NOMO-1 treated with dmso at 0.1 percent for 144 hours (cell line): Measurements from ENCODE around the gene CRYBG1.
"Not testable (repeated sequence)": the region's sequence is repeated elsewhere in the genome, so short reads cannot be mapped to it uniquely, and the experiment has no call there.

ENCODE experiments used
- DNase-seq: peaks from one replicate; lab custom pipeline; 2025; ENCODE audit not compliant: unreplicated experiment; lab: John Stamatoyannopoulos, UW

The CRYBG1 gene

DNA sequence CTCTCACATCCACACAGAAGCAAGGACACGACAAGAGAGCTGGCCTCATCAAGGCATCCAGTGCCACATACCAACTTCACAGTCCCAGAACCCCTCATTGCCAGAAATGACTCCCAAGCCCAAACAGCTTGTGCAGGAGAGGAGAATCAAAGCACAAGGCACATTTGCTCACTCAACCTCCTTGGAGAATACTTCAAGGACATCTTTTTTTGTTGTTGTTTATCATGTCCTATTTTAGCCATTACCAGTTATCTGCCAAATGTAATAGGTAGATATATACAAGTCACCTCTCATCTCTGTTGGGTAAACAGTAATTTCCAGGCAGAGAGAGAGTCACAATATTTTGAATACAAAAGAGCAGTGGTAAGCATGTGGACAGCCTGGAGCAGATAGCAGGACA, 221.0 kb downstream of the CRYBG1 start:
- DNase-seq = no peak

DNA sequence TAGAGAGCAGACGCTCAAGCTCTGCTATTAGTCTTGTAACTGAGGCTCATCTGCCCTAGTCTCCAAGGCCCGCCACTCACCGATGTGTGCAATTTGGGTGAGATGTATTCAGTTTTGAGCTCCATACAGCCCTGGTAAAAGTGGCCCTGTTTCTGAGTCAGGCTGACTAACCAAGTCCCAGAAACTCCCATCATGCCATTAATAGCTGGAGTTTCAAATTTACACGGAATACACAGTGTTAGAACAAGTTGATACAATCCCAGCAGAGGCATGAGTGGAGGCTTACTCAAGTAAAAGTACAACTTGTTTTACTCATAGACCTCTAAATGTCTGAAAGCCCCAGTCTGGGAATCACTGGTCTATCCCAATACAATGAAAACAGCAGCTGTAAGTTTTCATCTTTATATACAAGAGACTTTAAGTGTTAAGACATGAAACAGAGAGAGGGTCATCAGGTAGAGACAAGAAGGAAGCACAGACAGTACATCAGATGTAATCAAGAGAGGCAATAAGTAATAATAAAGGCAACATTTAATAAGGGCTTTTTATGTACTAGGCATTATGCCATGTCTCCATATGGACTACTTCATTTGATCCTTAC, 226.4 kb downstream of the CRYBG1 start:
- DNase-seq = no peak

DNA sequence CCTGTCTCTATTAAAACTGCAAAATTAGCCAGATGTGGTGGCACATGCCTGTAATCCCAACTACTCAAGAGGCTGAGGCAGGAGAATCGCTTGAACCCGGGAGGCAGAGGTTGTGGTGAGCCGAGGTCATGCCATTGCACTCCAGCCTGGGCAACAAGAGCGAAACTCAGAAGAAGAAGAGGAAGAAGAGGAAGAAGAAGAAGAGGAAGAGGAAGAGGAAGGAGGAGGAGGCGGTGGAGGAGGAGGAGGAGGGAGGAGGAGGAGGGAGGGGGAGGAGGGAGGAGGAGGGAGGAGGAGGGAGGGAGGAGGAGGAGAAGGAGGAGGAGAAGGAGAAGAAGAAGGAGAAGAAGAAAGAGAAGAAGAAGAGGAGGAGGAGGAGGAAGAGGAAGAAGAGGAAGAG, 228.4 kb downstream of the CRYBG1 start:
- not testable (repeated sequence) for DNase-seq

GRCh38 chr6:106591111-106591825, 230.8 kb downstream of the CRYBG1 start:
- DNase-seq = no peak

DNA sequence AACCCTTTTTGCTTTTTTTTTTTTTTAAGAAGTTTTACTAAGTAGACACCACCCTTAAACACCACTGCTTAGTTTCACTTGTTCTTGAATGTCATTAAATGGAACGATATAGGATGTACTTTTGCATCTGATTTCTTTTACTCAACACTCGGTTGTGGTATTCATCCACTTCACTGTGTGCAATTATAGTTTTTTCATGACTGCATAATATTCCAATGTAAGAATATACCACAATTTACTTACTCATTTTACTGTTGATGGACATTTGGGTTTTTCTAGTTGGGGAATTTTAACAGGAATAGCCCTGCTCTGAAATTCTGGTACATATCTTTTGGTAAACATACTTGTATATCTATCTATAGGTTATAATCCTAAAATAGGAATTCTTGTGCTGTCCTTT, 238.9 kb downstream of the CRYBG1 start:
- no peak for DNase-seq

- DNase-seq = no peak
Observed at GRCh38 chr6:106600329-106600728, 239.8 kb downstream of the CRYBG1 start.

DNA sequence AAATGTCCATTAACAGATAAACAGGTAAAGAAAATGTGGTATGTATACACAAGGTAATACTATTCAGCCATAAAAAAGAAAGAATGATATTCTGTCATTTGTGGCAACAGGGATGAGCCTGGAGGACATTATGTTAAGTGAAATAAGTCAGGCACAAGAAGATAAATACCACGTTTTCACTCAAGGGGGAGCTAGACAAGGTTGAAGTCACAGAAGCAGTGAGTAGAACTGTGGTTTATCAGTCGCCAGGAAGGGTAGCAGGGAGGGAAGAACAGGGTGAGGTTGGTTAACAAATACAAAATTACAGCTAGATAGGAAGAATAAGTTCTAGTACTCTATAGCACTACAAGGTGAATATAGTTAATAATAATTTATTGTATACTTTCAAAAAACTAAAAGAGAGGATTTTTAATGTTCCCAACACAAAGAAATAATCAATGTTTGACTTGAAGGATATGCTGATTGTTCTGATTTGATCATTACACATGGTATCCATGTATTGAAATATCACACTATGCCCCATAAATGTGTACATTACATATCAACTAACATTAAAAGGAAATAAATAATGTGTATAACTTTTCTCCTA, 247.7 kb downstream of the CRYBG1 start:
- DNase-seq = peak; percentile 35

DNA sequence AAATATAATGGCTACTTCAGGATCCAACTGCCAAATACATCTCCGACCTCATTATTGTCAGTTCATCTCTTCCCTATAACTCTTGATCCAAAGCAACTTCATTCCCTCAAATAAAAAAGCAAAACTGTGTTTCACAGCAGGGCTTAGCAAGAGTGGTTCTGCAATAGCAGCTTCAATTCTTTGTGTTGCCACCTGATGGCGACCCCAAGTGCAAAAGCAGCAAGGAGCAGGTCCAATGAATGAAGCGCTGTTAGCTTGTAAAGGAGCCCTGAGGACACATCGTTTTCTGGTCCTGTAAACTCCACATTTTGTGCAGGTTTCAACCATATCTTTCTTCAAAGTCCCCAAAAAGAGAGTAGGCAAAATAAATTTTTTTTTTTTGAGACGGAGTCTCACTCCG, 249.2 kb downstream of the CRYBG1 start:
- no peak for DNase-seq

- no peak for DNase-seq
Observed at GRCh38 chr6:106611030-106611429, 250.5 kb downstream of the CRYBG1 start.

DNA sequence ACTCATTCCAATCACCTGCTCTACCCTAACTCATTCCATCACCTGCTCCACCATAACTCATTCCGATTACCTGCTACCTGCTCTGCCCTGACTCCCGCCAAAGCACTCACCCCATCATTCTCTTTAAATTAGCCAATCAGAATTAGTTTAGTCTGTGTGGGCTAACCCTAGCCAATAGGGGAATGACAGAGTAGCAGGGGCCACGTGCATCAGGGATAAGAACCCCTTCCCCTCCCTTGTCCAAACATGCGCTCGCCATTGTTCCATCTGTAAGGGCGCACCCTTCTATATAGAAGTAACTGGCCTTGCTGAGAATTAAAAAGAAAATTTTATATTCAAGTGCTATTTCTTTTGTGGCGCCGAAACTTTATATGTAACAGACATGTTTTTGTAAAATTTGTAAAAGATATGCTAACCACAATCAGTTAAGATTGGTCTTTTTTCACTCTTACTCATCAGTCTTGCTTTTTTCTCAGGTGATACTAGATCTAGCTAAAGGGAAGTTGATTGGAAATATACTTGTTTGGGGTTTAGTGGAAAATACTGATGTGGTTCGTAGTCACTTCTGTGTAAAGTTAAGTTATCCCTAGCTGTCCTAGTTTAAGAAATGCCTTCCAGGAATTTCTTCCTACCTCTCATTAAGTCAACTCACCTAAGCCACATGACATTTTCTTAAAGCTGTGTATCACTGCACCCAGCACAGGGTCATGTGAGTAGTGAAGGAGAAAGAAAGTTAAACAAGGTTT, 252.3 kb downstream of the CRYBG1 start:
- DNase-seq = no peak

DNA sequence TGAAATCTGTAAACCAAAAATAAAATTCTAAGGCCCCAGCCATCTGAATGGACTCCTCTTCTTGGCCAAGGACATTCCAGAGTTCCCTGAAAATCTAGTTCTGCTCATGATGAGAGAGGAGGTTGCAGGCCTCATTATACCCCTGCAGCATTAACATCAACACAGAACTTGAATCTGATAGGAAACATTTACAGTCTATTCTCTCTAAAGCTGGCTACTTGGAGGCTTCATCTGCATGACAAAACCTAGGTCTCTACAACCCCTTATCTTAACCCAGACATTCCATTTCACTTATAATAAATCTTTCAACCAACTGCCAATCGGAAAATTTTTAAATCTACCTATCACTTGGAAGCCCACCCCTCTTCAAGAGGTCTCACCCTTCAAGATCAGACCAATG, 253.1 kb downstream of the CRYBG1 start:
- DNase-seq = no peak

GRCh38 chr6:106614166-106614565, 253.6 kb downstream of the CRYBG1 start:
- no peak for DNase-seq

DNA sequence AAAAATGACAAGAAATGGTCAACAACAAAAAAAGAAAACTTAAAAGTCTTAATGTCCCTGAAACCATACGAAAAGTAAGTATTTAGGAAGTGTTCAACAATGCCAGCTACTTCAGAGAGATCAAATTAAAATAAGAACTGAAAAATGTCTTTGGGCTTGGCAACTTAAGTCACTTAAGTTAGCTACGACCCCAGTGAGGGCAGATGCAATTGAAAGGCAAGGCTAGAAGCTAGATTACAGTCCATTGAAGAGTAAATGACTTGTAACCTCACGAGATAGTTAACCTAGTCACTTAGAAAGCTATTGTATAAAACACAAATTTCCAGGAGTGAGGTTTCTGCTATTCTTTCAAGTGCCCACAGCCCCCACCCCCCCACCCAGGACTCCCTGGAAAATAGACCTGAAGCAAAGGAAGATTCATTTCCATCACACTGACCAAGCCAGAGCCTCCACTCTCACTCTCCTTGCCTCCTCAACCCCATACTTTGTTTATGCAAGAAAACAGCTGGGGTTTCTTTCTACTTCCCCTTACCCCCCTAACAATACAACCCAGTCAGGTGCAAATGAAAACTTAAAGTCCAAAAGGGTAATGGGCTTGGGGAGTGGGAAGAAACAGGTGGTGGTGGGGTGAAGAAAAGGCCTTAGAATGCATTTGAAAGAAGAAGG, 254.2 kb downstream of the CRYBG1 start:
- no peak for DNase-seq

DNA sequence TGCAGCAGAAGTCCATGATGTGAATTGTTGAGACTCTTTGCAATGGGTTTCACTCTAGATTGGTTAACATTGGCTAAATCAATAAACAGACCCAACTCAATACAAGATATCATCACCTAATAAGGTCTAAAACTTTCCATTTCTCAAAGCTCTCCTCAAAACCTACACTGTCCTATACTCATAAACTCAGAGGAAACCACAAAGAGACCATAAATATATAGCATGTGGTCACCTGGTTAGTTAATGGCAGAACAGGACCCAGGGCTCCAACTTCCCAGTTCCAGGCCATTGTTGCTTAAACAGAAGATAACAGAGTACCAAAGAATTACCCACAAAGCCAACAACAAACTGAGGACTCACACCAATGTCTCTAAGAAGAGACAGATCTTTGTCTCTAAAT, 256.8 kb downstream of the CRYBG1 start:
- DNase-seq = no peak

DNA sequence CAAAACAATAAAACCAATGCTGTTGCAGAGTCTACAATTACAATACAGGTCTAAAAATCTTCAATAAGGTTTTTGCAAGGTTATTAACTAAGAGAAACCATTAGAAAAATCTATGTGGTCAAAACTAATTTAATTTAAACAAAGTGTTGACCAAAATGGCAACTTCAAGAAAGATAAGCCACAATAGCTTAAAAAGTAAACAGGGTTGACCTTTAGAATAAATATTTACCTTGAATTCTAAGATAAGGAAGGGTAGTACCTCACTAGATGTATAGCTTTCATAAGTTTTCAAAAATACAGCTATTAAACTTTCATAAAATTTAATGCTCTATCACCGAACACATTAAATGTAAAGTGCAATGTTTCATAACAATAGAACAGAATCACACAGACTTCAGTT, 257.3 kb downstream of the CRYBG1 start:
- DNase-seq = no peak

- DNase-seq = no peak
Observed at GRCh38 chr6:106618324-106618723, 257.8 kb downstream of the CRYBG1 start.

GRCh38 chr6:106619223-106619622, 258.7 kb downstream of the CRYBG1 start:
- no peak for DNase-seq

- DNase-seq = no peak
Observed at GRCh38 chr6:106620931-106621672, 260.6 kb downstream of the CRYBG1 start.
